CD4-positive, alpha-beta T cell treated with Interleukin-12 subunit alpha and Interleukin-12 subunit beta, for 1 hour (primary cell): Measurements from ENCODE around the gene OPCML.
"Not testable (repeated sequence)": the region's sequence is repeated elsewhere in the genome, so short reads cannot be mapped to it uniquely, and the experiment has no call there.

ENCODE experiments used
- DNase-seq: peaks from one replicate; pipeline ENCODE4 v3.0.0-alpha.2; 2020

OPCML gene

DNA sequence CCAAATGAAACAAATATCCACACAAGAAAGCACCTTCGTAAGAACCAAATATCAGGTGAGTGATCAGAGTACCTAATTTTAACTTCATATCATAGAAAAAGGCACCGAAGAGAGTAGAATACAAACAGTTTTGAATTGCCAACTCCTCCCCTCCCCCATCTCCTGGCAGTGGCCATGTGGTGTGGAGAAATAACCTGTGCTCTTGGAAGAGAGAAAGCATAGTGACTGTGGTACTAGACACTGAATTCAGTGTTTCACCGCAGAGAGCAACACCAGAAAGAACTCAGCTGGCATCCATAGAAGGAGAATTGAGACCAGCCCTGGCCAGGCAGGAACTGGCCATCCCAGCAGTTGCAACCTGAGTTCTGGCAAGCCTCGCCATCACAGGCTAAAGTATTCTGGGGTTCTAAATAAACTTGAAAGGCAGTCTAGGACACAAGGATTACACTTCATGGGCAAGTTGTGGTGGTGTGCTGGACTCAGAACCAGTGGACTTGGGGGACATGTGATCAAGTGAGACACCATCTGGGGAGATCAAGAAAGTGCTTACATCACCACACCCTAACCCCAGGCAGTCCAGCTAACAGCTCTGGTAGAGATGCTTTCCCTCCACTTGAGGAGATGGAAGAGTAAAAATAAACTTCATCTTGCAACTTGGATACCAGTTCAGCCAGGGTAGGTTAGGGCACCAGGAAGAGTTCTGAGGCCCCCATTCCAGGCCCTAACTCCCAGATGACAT lies 1158.7 kb downstream of the OPCML start:
- no peak for DNase-seq

GRCh38 chr11:132370114-132370513 lies 1162.2 kb downstream of the OPCML start:
- not testable (repeated sequence) for DNase-seq

- DNase-seq, result no peak
These were observed 1165.0 kb downstream of the OPCML start for GRCh38 chr11:132367293-132367692.

DNA sequence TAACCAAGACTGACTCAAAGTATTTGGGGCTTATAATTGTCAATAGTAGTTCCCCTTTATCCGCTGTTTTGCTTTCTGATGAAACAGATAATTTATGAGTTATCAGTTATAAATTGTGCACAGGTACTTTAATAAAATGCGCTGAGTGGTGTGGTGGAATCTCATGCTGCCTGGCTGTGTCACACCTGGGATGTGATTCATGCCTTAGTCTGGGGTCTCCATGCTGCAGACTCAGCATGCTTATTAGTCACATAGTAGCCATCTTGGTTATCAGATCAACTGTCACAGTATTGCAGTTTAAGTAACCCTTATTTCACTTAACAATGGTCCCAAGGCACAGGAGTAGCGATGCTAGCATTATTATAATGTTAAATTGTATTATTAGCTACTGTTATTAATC lies 1166.7 kb downstream of the OPCML start:
- DNase-seq, result no peak
